ENCODE data around the gene DAPK2.

- TF ChIP-seq, protein P1, sequence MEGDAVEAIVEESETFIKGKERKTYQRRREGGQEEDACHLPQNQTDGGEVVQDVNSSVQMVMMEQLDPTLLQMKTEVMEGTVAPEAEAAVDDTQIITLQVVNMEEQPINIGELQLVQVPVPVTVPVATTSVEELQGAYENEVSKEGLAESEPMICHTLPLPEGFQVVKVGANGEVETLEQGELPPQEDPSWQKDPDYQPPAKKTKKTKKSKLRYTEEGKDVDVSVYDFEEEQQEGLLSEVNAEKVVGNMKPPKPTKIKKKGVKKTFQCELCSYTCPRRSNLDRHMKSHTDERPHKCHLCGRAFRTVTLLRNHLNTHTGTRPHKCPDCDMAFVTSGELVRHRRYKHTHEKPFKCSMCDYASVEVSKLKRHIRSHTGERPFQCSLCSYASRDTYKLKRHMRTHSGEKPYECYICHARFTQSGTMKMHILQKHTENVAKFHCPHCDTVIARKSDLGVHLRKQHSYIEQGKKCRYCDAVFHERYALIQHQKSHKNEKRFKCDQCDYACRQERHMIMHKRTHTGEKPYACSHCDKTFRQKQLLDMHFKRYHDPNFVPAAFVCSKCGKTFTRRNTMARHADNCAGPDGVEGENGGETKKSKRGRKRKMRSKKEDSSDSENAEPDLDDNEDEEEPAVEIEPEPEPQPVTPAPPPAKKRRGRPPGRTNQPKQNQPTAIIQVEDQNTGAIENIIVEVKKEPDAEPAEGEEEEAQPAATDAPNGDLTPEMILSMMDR (IDR thresholded peaks at IDR 0.05; ENCODE audit: low read depth, low read length): no peak
- no peak for TF ChIP-seq MAX (IDR thresholded peaks at IDR 0.05; ENCODE audit: low read depth, low read length)
- no peak for TF ChIP-seq POLR2A (IDR thresholded peaks at IDR 0.05; ENCODE audit: extremely low read depth, insufficient read length)
These were observed 25.9 kb upstream of the DAPK2 start for GRCh38 chr15:64071931-64072765.
